GM18502 (cell line): ENCODE data around the gene BABAM2.
A peak's percentile ranks its signal among the peaks of the same experiment; 100 is the strongest.

Source experiments
- ATAC-seq: cut with Tn5 transposase; IDR thresholded peaks from one replicate; pipeline ENCODE4 v1.9.1; 2021; ENCODE audit warnings: mild to moderate bottlenecking; ENCODE audit not compliant: unreplicated experiment, poor library complexity

BABAM2 gene

DNA sequence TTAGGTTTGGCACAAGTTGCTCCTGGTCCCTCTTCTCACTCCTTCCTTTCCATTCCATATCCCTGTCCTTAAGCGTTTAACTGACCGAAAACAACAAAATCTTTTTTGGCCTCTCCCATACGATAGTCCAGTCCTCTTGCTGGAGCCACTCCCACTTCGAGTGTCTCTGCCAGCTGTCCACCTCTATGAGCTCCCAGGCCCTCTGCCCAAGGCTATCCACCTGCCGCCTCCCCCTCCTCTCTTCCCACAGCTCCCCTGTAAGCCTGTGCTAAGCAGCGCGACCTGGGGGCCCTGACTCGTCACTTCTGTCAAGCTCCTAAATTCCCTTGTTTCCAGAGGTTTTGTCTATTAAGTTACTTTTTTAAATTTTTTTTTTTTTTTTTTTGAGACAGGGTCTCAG lies 455.1 kb downstream of the BABAM2 start:
- no peak for ATAC-seq

DNA sequence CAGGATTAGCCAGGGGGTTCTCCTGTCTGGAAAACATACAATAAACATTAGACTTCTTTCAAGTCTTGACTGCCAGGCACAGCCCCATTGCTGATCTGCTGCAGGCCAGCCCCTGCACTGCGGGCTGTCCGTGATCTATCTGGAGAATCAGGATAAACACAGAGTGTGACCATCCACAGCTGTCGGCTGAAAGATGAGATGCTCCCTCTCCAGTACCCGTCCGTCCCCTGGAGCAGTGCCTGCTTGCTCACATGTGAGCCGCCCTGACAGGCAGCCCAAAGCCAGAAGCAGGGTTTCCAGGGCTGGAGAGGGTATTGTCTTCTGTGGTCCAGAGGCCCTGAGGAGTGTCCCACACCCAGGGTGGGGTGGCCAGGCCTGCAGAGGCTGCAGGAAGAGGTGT lies 456.1 kb downstream of the BABAM2 start:
- ATAC-seq: no peak

DNA sequence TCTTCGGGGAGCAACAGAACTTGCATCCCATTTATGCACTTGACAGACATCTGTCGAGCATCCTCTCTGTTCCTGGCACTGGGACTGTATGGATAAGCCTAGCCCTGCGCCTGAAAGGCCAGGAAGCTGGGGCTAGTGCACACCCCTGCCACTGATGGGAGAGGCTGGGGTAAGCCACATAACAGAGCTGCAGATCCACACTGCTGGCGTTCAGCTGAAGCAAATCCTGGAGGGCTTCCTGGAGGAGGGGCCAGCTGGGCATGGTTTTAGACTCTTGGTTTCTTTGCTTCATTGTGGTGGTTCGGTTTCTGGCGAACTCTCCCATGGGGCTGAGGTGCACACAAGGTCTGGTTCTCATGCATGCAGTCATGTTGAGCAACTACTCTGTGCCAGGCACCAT lies 456.7 kb downstream of the BABAM2 start:
- ATAC-seq: no peak

DNA sequence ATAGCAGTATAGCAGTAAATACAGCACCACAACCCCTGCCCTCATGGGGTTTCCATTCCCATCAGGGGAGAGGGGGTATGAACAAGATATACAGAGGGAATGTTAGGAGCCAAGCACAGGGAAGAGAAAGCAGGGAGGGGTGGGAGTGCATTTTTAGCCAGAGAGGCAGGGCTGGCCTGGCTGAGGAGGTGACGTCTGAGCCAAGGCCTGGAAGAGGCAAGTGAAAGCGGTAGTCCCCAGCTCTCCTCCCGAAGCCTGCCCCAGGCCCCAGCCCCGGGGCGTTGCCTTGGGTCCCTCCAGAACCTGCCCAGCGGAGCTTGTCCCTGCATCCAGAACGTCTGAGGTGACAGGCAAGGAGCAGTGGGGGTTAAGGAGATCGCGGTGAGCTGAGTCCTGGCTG lies 457.1 kb downstream of the BABAM2 start:
- no peak for ATAC-seq

DNA sequence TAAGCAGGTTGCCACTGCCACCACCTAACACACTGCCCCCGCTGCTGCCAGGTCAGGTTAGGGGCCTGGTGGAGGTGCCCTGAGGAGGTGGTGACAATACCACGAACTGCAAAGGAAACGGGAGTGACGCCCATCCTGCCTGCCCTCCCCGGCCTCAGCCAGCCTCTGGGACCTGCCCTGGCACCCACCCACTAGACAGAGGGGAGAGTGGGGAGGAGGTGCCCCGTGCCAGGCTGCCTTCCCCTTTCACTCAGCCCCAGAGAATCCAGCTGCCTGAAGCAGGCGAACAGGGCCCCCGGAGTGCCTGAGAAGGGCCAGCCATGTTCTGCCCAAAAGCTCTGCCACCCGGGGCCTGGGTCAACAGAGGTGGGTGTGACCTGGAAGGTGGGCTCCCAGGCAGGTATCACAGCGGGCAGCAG lies 457.6 kb downstream of the BABAM2 start:
- ATAC-seq: no peak

DNA sequence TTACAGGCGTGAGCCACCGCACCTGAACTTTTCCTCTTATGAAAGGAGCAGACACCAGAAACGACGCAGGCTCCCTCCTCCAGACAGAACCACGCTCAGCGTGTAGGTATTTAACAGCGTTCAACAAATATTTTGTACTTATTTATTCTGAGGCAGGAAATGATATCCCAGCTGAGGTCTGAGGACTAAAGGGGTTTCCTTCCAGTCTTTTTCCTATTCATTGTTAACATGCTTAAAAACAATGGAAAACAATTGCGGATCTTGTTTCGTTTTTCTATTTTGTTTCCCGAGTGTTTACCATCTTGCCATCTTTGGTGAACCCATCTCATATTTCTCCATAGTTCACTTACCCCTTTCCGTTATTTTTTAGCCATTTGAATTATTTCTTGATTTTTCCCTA lies 458.4 kb downstream of the BABAM2 start:
- no peak for ATAC-seq

DNA sequence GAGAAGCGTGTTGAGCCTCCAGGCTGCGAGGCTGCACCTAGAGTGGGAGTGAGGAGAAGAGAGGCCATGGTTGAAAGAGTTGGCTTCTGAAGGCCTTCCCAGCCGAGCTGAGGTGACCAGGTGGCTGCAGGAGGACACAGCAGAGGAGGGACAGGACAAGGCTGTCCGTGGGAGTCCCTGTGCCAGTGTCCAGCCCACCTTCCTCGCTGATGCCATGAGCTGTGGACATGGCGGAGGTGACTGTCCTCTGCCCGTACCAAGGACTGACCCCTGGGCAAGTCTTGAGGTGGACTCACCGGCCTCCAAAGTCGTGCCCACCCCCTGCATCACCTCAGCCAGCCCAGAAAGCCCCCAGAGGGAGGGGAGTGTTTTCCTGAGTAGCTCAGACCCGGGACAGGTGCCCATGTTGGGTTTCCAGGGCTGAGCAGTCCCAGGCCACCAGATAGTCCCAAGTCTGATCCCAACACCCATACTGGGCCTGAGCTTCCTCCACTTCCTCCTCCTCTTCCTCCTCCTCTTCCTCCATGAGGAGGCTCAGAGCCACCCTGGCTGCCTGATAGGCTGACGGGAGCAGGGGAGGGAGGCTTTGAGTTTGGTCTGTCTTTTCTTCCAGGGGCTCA lies 459.1 kb downstream of the BABAM2 start:
- ATAC-seq: no peak

DNA sequence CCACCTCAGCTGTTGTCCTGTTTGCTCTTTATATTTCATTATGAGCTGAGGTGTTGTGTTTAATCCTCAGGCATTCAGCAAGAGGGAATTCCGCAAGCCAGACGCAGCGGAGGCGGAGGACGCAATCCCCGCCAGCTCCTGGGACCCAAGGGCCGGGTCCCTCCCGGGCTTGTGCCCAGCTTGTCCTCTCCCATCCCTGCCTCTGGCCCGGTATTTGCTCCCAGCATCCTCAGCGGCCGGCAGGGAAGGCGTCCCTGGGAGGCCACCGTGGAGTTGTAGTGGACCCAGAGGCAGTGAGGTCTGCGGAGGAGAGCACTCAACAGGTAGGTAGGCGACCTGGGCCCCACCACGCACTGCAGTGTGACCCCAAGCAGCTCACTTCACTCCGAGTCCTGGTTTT lies 459.7 kb downstream of the BABAM2 start:
- no peak for ATAC-seq

DNA sequence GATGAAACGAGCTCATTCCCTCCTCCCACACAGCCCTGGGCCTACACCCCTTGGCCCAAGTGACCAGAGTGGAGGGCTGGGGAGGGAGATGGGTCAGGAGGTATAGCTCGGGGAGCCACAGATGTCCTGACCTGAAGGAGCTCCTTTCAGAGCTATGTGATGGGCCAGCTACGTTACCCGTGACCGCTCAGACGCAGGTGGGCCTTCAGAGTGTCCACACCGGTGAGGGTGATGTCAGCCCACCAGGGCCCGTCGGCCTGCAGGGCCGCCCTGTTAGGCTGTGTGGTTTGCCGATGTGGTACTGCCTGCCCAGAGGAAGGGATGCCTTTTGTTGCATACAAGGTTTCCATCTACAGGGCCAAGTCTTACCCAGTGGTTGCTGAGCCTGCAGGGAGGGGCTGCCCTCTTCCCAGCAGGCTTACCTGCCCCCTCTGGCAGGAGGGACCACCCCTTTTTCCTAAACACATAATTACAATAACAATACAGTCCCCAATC lies 460.3 kb downstream of the BABAM2 start:
- no peak for ATAC-seq

DNA sequence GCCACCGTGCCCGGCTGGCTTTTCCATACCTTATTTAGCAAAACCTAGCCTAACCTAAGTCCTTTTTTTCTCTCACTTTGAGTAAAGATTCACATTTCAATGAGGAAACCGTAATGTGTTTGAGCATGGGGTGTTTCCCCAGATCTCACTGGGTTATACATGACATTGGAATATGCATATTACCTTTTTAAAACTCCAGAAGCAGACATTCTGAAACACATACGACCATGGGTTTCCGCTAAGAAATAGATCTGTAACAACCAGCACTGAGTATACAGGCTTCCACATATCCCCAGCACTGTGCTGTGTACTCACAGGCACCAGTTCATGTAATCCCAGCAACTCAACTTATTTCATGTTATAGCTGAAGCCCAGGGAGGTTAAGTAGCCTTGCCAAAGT lies 461.1 kb downstream of the BABAM2 start:
- no peak for ATAC-seq

DNA sequence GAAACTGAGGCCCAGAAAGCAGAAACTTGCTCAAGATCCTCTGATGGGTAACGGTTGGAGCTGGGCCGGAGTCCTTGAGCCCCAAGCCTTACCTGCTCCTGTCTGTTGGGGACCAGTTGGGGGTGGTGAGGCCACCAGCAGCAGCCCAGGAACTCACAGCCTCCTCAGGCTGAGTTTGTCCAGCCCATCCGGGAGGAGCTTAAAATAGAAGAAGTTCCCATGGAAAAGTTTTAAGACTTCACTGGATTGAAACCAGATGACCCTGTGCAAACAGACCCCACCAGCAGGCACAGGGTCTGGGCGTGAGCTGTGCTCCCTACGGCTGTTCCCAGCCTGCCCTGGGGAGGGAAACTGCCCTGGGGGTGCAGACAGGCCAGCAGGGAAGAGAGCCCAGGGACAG lies 461.6 kb downstream of the BABAM2 start:
- ATAC-seq: no peak

DNA sequence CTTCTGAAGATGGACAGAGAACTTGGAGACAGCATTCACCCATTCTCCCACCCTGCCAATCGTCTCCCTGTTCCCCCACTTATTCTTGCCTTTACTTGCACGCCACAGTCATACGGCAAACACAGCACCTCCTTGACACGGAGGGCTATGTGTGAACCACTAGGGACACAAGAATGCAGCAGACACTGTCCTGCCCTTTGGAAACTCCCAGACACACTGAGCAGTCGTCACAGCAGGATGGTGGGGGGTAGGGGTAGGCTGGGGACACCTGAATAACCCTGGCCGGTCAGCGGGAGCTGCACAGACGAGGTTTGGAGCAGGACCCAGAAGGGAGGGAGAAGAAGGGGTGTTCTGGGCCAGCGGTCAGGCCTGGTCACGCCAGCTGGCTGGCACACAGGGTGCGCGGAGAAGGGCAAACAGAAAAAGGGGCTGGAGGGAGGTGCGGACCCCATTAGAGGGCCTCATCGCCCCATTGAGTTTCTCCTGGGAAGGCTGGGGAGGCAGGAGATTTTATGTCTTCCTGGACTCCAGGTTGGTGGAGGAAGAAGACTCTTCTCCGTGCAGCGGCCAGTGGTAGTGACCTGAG lies 462.2 kb downstream of the BABAM2 start:
- ATAC-seq: no peak

DNA sequence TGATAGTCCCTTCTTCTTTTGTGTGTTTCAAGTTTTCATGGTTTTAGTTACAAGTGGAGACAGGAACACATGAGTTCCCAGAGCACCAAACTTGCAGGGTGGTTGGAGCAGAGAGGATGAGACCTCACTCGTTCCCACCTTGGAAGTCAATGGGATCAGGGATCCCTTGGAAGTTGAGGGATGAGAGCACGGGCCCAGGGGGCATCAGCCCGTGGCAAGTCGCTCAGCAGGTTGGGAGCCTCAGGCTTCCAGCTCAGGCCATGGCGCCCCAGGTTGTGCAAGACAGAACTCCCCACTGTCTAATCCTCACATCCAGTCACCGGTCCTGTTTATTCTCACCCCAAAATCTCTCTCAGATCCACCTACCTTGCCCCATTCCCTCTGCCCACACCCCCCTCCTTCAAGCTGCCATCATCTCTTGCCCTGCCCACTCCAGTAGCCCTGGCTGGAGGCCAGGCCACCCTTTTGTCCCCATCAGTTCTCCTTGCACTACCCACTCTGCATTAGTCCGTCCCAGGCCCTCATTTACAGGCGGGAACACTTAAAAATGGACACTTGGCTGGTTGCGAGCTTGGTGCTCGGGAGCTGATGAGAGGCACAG lies 464.5 kb downstream of the BABAM2 start:
- ATAC-seq: no peak

DNA sequence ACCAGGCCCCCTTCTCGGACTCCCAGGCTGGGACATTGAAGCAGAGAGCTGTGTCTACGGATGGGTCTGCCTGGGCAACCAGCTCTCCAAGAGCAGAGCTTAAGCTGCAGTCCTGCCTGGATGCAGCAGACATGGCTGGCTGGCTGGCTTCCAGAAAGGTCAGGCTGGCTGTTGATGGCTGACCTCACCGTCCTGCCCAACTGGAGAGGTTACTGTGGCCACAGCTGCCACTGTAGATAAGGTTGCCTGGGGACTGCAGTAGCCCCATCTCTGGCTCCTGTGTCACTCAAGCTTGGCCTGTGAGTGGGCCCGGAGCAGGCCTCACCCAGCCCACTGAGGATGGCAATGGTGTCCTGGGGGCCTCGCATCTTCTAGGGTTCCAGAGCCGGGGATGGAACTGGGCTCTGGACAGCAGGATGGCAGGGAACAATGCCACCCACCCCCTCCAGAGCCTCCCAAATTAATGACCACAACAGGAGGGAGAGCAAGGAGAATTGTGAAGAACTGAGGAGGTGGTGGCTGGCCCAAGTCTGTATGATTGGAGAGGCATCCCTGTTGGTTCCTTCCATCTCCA lies 465.1 kb downstream of the BABAM2 start:
- no peak for ATAC-seq

DNA sequence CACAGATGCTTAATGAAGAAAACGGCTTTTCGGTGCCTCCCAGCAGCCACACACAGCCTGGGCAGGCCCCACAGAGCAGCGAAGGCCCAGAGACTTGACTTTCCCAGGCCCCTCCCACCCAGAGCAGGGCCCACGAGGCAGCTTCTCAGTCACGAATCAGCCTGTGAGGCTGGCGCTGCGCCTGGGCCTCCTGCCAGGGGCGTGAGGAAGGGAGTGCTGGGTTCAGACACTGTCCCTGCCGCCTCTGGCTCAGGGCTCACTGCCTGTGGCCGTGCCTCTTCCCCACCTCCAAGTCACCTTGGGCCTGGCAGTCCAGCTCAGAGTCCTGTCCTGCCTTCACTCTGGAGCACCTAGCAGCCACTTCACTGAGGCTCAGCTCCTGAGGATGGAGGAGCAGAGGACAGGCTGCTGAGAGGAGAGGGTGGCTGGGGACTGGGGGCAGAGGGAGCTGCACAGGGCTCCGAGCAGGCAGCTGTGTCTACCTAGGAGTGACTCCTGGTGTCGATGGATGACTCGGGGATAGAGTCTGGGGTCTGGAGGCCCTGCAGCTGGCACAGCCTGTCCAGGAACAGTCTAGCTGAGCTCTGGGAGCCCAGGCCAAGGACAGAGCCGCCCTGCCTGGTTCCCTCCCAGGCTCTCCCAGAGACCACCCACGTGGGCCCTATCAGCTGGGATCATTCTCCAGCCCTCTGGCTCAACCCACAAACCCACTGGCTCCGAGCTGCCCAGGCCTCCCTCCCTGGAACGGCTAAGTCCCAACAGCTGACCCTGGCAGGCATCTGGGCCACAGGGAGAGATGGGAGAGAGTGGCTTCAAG lies 465.8 kb downstream of the BABAM2 start:
- no peak for ATAC-seq

DNA sequence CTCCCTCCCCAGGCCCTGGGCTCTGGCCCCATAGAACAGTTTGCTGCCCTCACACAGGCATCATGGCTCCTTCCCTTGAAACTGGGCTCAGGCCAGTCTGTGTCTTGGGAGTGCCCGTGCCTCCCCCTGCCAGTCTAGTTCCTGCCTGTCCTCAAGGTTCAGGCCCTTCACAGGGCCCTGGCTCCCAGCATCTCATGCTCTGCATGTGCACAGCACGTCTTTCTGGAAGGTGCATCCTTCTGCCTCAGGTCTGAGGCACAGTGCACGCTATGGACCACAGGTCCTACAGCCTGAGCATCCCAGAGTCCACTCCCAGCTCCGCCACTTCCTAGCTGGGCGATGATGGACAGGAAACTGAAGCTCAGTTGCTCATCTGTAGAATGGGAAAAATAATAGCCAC lies 466.5 kb downstream of the BABAM2 start:
- ATAC-seq: no peak

DNA sequence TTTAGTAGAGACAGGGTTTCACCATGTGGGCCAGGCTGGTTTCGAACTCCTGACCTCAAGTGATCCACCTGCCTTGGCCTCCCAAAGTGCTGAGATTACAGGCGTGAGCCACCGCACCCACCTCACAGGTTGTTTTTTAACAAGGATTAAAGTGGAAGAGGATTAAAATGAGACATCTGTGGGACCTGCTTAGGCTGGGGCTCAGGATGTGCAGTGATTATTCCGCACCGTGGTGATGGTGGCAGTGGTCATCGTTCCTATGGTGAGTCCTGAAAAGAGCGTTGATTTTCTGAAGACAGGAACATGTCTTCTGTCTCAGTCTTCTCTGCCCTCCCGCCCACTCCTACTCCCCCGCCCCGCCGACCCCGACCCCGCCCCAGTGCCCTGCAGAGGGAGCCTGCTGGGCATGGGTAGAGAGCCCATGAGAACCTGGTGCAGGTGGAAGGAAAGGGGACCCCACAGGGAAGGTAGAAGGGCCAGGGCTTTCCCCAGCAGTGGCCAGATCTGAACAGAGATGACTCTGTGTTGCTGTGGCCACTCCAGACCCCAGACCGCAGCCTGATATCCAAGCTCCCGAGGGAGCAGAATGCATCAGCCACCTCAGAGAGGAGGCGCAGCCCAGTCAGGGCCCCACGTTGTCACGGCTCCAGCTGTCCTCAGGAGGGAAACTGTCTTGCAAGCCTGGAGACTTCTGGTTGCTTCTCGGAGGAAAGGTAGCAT lies 467.6 kb downstream of the BABAM2 start:
- ATAC-seq: no peak

DNA sequence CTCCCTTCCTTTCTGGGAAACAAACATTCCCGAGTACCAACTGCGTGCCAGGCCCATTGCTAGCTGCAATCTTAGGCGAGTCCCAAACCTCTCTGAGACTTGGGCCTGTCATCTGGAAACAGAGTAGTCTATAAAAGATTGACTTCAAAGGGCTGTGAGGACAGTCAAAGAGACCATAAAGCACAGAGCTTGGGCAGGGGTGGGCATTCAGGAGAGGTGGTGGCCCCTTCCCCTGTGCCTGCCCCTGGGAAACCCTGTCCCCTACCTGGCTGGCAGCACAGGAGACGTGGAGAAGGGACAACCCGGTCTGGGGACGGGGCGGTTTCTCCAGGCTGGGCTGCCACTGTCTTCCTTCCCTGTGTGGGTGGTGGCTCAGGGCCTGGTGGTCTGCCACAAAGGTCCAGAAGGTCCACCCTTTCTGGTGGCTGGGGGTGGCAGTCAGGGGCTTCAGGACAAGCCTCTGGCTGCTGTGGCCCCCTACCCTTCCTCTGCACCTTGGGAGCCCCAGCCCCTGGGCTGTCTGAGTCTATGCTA lies 468.2 kb downstream of the BABAM2 start:
- ATAC-seq: peak; percentile 5

DNA sequence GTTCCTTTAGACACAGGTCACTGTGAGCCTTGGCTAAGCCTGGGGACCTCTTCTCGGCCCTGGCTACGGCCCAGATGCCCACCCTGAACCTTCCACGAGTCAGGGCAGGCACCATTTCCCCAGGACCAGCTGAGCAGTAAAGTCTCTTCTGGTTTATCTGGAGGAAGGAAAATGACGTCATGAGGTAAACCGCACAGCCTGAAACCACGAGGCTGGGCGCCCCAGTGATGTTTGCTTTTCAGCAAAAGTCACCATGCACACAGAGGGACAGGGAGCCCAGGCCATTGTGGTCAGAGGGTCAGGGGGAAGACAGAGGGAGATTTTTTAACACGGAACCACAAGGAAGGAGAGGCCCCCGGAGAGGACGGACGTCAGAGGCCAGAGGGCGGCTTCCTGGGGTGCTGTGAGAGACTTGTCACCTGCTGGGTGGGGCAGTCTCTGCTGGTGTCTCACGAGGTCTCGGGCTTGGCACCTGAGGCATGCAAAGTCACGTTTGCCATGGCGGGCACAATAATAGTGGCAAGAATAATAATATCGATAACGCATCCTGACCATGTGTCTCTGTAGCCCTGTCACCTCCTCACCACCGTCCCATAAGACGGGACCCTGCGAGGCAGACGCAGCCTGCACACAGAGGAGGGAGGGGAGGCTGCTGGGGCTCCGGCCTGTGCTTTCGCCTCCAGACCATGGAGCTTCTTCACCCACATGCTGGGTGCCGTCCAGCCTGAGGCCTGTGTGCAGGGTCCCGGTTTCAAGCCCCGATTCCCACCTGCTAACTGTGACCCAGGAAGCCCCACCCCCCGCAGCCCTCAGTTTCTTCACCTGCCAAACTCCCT lies 468.9 kb downstream of the BABAM2 start:
- ATAC-seq: peak; percentile 82
